HEK293 (cell line): Measurements from ENCODE around the gene CRX.
A peak's percentile ranks its signal among the peaks of the same experiment; 100 is the strongest.

Source experiments
- CTCF ChIA-PET: fragments of 350-600 bp; formaldehyde crosslinking; extraction: SDS; loops from one replicate; lab custom pipeline; 2021; ENCODE audit warnings: antibody characterized with exemption; lab: Yijun Ruan, JAX
- POLR2A ChIA-PET: fragments of 300-600 bp; formaldehyde crosslinking; extraction: SDS; loops from one replicate; lab custom pipeline; 2020; ENCODE audit warnings: antibody characterized with exemption, inconsistent platforms; lab: Yijun Ruan, JAX
- H3K27ac ChIP-seq: fragments of 200-500 bp; sonication (Bioruptor generic); 2 replicates; pipeline ENCODE4 v1.5.1; 2014; ENCODE audit warnings: low read depth, low read length, control low read depth, inconsistent platforms; ENCODE audit errors: extremely low read depth
- H3K36me3 ChIP-seq, 2 experiments: fragments of 200-500 bp in 1 of 2; sonication (Bioruptor generic) in 1 of 2; 1 replicate in 1 of 2; 2 replicates in 1 of 2; pipeline ENCODE4 v1.5.1; 2014 to 2017; ENCODE audit warnings: inconsistent platforms in 2 of 2, low read length in 2 of 2; ENCODE audit not compliant: control insufficient read depth in 2 of 2, insufficient read depth in 1 of 2
- H3K4me1 ChIP-seq: fragments of 200-500 bp; sonication (Bioruptor generic); 2 replicates; pipeline ENCODE4 v1.5.1; 2014; ENCODE audit warnings: mild to moderate bottlenecking, low read length, inconsistent platforms; ENCODE audit not compliant: control insufficient read depth, insufficient read depth
- H3K4me3 ChIP-seq: 2 replicates; pipeline ENCODE4 v1.5.1; 2011; ENCODE audit warnings: low read depth, mild to moderate bottlenecking, control low read depth, low read length, moderate library complexity
- H3K9me3 ChIP-seq: fragments of 200-500 bp; sonication (Bioruptor generic); 2 replicates; pipeline ENCODE4 v1.5.1; 2014; ENCODE audit warnings: low read depth, low read length, inconsistent platforms; ENCODE audit not compliant: control insufficient read depth, insufficient read depth
- ATF2 ChIP-seq: fragments of 450-650 bp; formaldehyde crosslinking; IDR thresholded peaks from 2 replicates; pipeline ENCODE4 v1.5.1; 2016; ENCODE audit warnings: missing biosample characterization, missing genetic modification characterization, low read depth
- BCL11B ChIP-seq: fragments of 450-650 bp; formaldehyde crosslinking; IDR thresholded peaks from 2 replicates; pipeline ENCODE4 v1.5.1; 2016; ENCODE audit warnings: low read depth, missing biosample characterization, missing genetic modification characterization
- EGR2 ChIP-seq: fragments of 450-650 bp; formaldehyde crosslinking; IDR thresholded peaks from 2 replicates; pipeline ENCODE4 v1.5.1; 2016; ENCODE audit warnings: low read depth, missing biosample characterization, missing genetic modification characterization
- GLIS2 ChIP-seq: fragments of 450-650 bp; formaldehyde crosslinking; IDR thresholded peaks from 2 replicates; pipeline ENCODE4 v1.5.1; 2016; ENCODE audit warnings: missing biosample characterization, missing genetic modification characterization
- KLF10 ChIP-seq: fragments of 450-650 bp; IDR thresholded peaks from 2 replicates; pipeline ENCODE4 v1.5.1; 2018; ENCODE audit warnings: missing biosample characterization, mild to moderate bottlenecking, missing genetic modification characterization
- KLF16 ChIP-seq: fragments of 450-650 bp; formaldehyde crosslinking; IDR thresholded peaks from 2 replicates; pipeline ENCODE4 v1.5.1; 2017; ENCODE audit warnings: missing biosample characterization, missing genetic modification characterization
- KLF7 ChIP-seq: fragments of 450-650 bp; formaldehyde crosslinking; IDR thresholded peaks from 2 replicates; pipeline ENCODE4 v1.5.1; 2016; ENCODE audit warnings: missing biosample characterization, missing genetic modification characterization, borderline replicate concordance
- KLF9 ChIP-seq: fragments of 450-650 bp; formaldehyde crosslinking; IDR thresholded peaks from 2 replicates; pipeline ENCODE4 v1.5.1; 2016; ENCODE audit warnings: missing biosample characterization, missing genetic modification characterization, low read depth
- MZF1 ChIP-seq: fragments of 450-650 bp; formaldehyde crosslinking; IDR thresholded peaks from 2 replicates; pipeline ENCODE4 v1.5.1; 2017; ENCODE audit warnings: missing biosample characterization, missing genetic modification characterization, borderline replicate concordance
- PRDM1 ChIP-seq: fragments of 450-650 bp; formaldehyde crosslinking; IDR thresholded peaks from 2 replicates; pipeline ENCODE4; 2016; ENCODE audit warnings: missing biosample characterization, missing genetic modification characterization
- ZFHX2 ChIP-seq: fragments of 450-650 bp; formaldehyde crosslinking; conservative IDR thresholded peaks from 2 replicates; pipeline ENCODE4 v1.5.1; 2016; ENCODE audit warnings: missing biosample characterization, missing genetic modification characterization
- ZNF121 ChIP-seq: fragments of 450-650 bp; formaldehyde crosslinking; IDR thresholded peaks from 2 replicates; pipeline ENCODE4 v1.5.1; 2016; ENCODE audit warnings: missing biosample characterization, missing genetic modification characterization
- ZNF132 ChIP-seq: fragments of 450-650 bp; formaldehyde crosslinking; IDR thresholded peaks from 2 replicates; pipeline ENCODE4 v1.5.1; 2017; ENCODE audit warnings: missing biosample characterization, missing genetic modification characterization, borderline replicate concordance
- ZNF146 ChIP-seq: fragments of 450-650 bp; formaldehyde crosslinking; IDR thresholded peaks from 2 replicates; pipeline ENCODE4 v1.5.1; 2016; ENCODE audit warnings: missing biosample characterization, missing genetic modification characterization
- ZNF184 ChIP-seq: fragments of 450-650 bp; IDR thresholded peaks from 2 replicates; pipeline ENCODE4 v1.5.1; 2018; ENCODE audit warnings: missing biosample characterization, mild to moderate bottlenecking, missing genetic modification characterization
- ZNF202 ChIP-seq: fragments of 450-650 bp; formaldehyde crosslinking; IDR thresholded peaks from 2 replicates; pipeline ENCODE4 v1.5.1; 2016; ENCODE audit warnings: missing biosample characterization, missing genetic modification characterization, borderline replicate concordance
- ZNF350 ChIP-seq: fragments of 450-650 bp; formaldehyde crosslinking; IDR thresholded peaks from 2 replicates; pipeline ENCODE4 v1.5.0; 2017; ENCODE audit warnings: missing biosample characterization, mild to moderate bottlenecking, missing genetic modification characterization
- ZNF501 ChIP-seq: fragments of 450-650 bp; formaldehyde crosslinking; IDR thresholded peaks from 2 replicates; pipeline ENCODE4 v1.5.1; 2016; ENCODE audit warnings: missing biosample characterization, missing genetic modification characterization
- ZNF544 ChIP-seq: fragments of 450-650 bp; formaldehyde crosslinking; IDR thresholded peaks from 2 replicates; pipeline ENCODE4 v1.5.0; 2017; ENCODE audit warnings: missing biosample characterization, missing genetic modification characterization
- ZNF548 ChIP-seq: fragments of 450-650 bp; formaldehyde crosslinking; IDR thresholded peaks from 2 replicates; pipeline ENCODE4 v1.5.1; 2016; ENCODE audit warnings: missing biosample characterization, missing genetic modification characterization
- ZNF560 ChIP-seq: fragments of 450-650 bp; formaldehyde crosslinking; IDR thresholded peaks from 2 replicates; pipeline ENCODE4 v1.5.1; 2017; ENCODE audit warnings: missing biosample characterization, missing genetic modification characterization, borderline replicate concordance
- ZNF580 ChIP-seq: fragments of 450-650 bp; formaldehyde crosslinking; IDR thresholded peaks from 2 replicates; pipeline ENCODE4 v1.5.1; 2016; ENCODE audit warnings: missing biosample characterization, missing genetic modification characterization
- ZNF654 ChIP-seq: fragments of 450-650 bp; formaldehyde crosslinking; IDR thresholded peaks from 2 replicates; pipeline ENCODE4 v1.5.1; 2016; ENCODE audit warnings: low read depth, missing biosample characterization, missing genetic modification characterization
- ZNF785 ChIP-seq: fragments of 450-650 bp; formaldehyde crosslinking; IDR thresholded peaks from 2 replicates; pipeline ENCODE4 v1.5.1; 2016; ENCODE audit warnings: missing biosample characterization, missing genetic modification characterization
- ZSCAN23 ChIP-seq: fragments of 450-650 bp; formaldehyde crosslinking; IDR thresholded peaks from 2 replicates; pipeline ENCODE4 v1.5.1; 2016; ENCODE audit warnings: missing biosample characterization, missing genetic modification characterization
- ZSCAN30 ChIP-seq: fragments of 450-650 bp; IDR thresholded peaks from 2 replicates; pipeline ENCODE4 v1.5.1; 2018; ENCODE audit warnings: missing biosample characterization, mild to moderate bottlenecking, missing genetic modification characterization, moderate library complexity
- TF ChIP-seq, protein P1 (sequence below): fragments of 450-650 bp; formaldehyde crosslinking; IDR thresholded peaks from 2 replicates; pipeline ENCODE4 v1.5.1; 2017; ENCODE audit warnings: missing biosample characterization, missing genetic modification characterization
- TF ChIP-seq, protein P2 (sequence below): fragments of 450-650 bp; formaldehyde crosslinking; IDR thresholded peaks from 2 replicates; pipeline ENCODE4 v1.5.1; 2016; ENCODE audit warnings: missing biosample characterization, missing genetic modification characterization
- TF ChIP-seq, protein P3 (sequence below): fragments of 450-650 bp; formaldehyde crosslinking; IDR thresholded peaks from 2 replicates; pipeline ENCODE4 v1.5.1; 2016; ENCODE audit warnings: missing biosample characterization, missing genetic modification characterization
- TF ChIP-seq, protein P4 (sequence below): fragments of 450-650 bp; formaldehyde crosslinking; IDR thresholded peaks from 2 replicates; pipeline ENCODE4 v1.5.1; 2016; ENCODE audit warnings: missing biosample characterization, missing genetic modification characterization

CRX gene

DNA sequence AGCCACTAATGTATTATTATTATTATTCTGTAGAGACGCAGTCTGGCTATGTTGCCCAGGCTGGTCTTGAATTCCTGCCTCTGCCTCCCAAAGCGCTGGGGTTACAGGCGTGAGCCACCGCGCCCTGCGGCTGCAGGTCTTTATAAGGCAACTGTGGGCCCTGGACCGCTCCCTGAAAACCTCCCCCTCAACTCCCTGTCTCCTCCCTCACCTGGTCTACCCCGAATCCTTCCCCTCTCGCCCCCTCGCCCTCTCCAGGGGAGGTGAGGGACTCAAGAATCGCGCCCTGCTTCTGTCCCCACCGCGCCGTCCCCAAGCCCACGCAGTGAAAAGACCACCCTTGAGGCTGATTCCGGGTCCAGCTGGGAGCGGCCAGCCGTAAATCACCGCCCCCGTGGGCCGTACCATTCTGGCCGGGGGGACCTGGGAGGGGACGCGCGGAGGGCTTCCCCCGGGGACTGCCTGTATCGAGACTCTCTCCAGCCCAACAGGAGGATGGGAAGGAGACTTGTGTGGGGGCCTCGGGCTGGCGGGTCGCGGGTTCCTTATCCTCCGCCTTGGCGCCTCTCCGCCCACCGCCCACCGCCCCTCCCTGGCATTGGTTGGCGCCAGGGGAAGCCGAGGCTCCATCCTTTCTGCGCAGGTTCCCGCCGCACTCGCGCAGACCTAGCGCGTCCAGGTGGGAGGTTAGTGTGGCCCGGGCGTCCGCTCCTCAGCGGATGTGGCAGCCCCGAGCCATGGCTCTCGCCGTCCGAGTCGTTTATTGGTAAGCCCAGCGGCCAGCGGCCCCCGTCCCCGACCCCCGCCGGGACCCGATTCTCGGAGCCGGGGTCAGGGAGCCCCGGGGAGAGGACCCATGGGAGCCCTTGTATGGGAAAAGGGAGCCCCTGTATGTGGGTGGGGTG lies 43.4 kb upstream of the CRX start, which contains the start of gene SELENOW:
TSS of gene SELENOW (plus strand) at position 655 of the 905 bp plus-strand sequence. CDS start at position 738, 83 bp downstream.
- Histone ChIP-seq H3K9me3 (no peaks in the 10 kb centered on the region), H3K4me1 (peaks cover 9% of the 10 kb centered on the region), H3K27ac (peak within 1 kb of the TSS; percentile 100), H3K4me3 (peak within 1 kb of the TSS; percentile 72), H3K36me3 (peaks cover 8 to 29% of the 10 kb centered on the region in 2 experiments; a peak in 2 of 3 replicates)
- ChIA-PET POLR2A (interaction anchor here (0.6 to 1.3 kb wide), 3 partner anchors 13 to 296 kb away, joined by 3 to 4 read pairs (median 3); partner anchors contain the start of gene NOP53), CTCF (interaction anchor here (0.6 to 1.2 kb wide), 3 partner anchors 12 to 16 kb away, joined by 3 to 4 read pairs (median 4); no protein-coding TSS in a partner anchor)
- peak; percentile 100 for TF ChIP-seq KLF16 (tag by site-specific recombination)
- TF ChIP-seq KLF9: peak; percentile 100
- TF ChIP-seq ZNF146 (tag by site-specific recombination): no peak
- TF ChIP-seq ZFHX2 (tag by site-specific recombination): peak; percentile 99
- peak; percentile 94 for TF ChIP-seq GLIS2 (tag by site-specific recombination)
- TF ChIP-seq, protein P1, sequence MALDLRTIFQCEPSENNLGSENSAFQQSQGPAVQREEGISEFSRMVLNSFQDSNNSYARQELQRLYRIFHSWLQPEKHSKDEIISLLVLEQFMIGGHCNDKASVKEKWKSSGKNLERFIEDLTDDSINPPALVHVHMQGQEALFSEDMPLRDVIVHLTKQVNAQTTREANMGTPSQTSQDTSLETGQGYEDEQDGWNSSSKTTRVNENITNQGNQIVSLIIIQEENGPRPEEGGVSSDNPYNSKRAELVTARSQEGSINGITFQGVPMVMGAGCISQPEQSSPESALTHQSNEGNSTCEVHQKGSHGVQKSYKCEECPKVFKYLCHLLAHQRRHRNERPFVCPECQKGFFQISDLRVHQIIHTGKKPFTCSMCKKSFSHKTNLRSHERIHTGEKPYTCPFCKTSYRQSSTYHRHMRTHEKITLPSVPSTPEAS (tag by site-specific recombination): peak; percentile 36; the same call in 1 of the 2 replicates
- no peak for TF ChIP-seq ZNF184 (tag by site-specific recombination)
- TF ChIP-seq ZNF350: no peak
- TF ChIP-seq ZSCAN30 (tag by site-specific recombination): peak; percentile 81; the same call in 1 of the 2 replicates
- TF ChIP-seq ZNF132: no peak
- TF ChIP-seq ZNF121 (tag by site-specific recombination): peak; percentile 40
- peak; percentile 40; the same call in 1 of the 2 replicates for TF ChIP-seq ZNF580
- peak; percentile 88 for TF ChIP-seq ZNF501 (tag by site-specific recombination)
- peak; percentile 97 for TF ChIP-seq EGR2 (tag by site-specific recombination)
- no peak for TF ChIP-seq ATF2 (tag by site-specific recombination)
- peak; percentile 35; the same call in 1 of the 2 replicates for TF ChIP-seq MZF1 (tag by site-specific recombination)
- no peak for TF ChIP-seq ZNF548
- no peak for TF ChIP-seq ZNF544 (tag by site-specific recombination)
- TF ChIP-seq ZSCAN23 (tag by site-specific recombination): no peak
- TF ChIP-seq, protein P2, sequence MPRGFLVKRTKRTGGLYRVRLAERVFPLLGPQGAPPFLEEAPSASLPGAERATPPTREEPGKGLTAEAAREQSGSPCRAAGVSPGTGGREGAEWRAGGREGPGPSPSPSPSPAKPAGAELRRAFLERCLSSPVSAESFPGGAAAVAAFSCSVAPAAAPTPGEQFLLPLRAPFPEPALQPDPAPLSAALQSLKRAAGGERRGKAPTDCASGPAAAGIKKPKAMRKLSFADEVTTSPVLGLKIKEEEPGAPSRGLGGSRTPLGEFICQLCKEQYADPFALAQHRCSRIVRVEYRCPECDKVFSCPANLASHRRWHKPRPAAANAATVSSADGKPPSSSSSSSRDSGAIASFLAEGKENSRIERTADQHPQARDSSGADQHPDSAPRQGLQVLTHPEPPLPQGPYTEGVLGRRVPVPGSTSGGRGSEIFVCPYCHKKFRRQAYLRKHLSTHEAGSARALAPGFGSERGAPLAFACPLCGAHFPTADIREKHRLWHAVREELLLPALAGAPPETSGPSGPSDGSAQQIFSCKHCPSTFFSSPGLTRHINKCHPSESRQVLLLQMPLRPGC (tag by site-specific recombination): peak; percentile 55; the same call in 1 of the 2 replicates
- TF ChIP-seq, protein P3, sequence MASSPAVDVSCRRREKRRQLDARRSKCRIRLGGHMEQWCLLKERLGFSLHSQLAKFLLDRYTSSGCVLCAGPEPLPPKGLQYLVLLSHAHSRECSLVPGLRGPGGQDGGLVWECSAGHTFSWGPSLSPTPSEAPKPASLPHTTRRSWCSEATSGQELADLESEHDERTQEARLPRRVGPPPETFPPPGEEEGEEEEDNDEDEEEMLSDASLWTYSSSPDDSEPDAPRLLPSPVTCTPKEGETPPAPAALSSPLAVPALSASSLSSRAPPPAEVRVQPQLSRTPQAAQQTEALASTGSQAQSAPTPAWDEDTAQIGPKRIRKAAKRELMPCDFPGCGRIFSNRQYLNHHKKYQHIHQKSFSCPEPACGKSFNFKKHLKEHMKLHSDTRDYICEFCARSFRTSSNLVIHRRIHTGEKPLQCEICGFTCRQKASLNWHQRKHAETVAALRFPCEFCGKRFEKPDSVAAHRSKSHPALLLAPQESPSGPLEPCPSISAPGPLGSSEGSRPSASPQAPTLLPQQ (tag by site-specific recombination): peak; percentile 96
- TF ChIP-seq ZNF560 (tag by site-specific recombination): no peak
- no peak for TF ChIP-seq ZNF654 (tag by site-specific recombination)
- TF ChIP-seq, protein P4, sequence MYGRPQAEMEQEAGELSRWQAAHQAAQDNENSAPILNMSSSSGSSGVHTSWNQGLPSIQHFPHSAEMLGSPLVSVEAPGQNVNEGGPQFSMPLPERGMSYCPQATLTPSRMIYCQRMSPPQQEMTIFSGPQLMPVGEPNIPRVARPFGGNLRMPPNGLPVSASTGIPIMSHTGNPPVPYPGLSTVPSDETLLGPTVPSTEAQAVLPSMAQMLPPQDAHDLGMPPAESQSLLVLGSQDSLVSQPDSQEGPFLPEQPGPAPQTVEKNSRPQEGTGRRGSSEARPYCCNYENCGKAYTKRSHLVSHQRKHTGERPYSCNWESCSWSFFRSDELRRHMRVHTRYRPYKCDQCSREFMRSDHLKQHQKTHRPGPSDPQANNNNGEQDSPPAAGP: peak; percentile 97
- TF ChIP-seq BCL11B (tag by site-specific recombination): peak; percentile 79
- peak; percentile 57 for TF ChIP-seq ZNF785 (tag by site-specific recombination)
- TF ChIP-seq PRDM1: no peak
- no peak for TF ChIP-seq ZNF202 (tag by site-specific recombination)
- peak; percentile 70; the same call in 1 of the 2 replicates for TF ChIP-seq KLF10
- peak; percentile 100 for TF ChIP-seq KLF7 (tag by site-specific recombination)
